Ascending aorta (tissue), 2 donors: Measurements from ENCODE around the gene EIF1B. TPM values are rescaled to one million over a fixed set of nuclear protein-coding genes. Genes with fewer than 3 reads are reported as not detected.

Experiments used
- DNase-seq, 2 donors: peaks; one replicate each; pipeline ENCODE4 v3.0.0-alpha.2; 2019; ENCODE audit warnings: low spot score in 2 of 2
- H3K27ac ChIP-seq, 2 donors: fragments of 200-600 bp; sonication (generic); one replicate each; pipeline ENCODE4 v1.5.1; 2016 to 2017; ENCODE audit warnings: mild to moderate bottlenecking in 1 of 2
- H3K27me3 ChIP-seq: fragments of 200-600 bp; sonication (generic); one replicate; pipeline ENCODE4 v1.5.1; 2017
- H3K36me3 ChIP-seq, 2 donors: fragments of 200-600 bp; sonication (generic); one replicate each; pipeline ENCODE4 v1.5.1; 2016
- H3K4me1 ChIP-seq, 2 donors: fragments of 200-600 bp; sonication (generic); one replicate each; pipeline ENCODE4 v1.5.1; 2016 to 2017; ENCODE audit warnings: mild to moderate bottlenecking in 1 of 2
- H3K4me3 ChIP-seq, 2 donors: fragments of 200-600 bp; sonication (generic); one replicate each; pipeline ENCODE4 v1.5.1; 2016 to 2017; ENCODE audit warnings: mild to moderate bottlenecking in 1 of 2
- H3K9me3 ChIP-seq, 2 donors: fragments of 200-600 bp; sonication (generic); one replicate each; pipeline ENCODE4 v1.5.1; 2016
- CTCF ChIP-seq, 3 experiments: fragments of 200-600 bp in 2 of 3; fragments of 450-650 bp in 1 of 3; sonication (generic) in 2 of 3; IDR thresholded peaks; one replicate each; pipeline ENCODE4 v1.5.1; 2016 to 2019; ENCODE audit warnings: antibody characterized with exemption in 3 of 3, mild to moderate bottlenecking in 1 of 3, moderate library complexity in 1 of 3
- intact Hi-C: fragments of 100-400 bp; cut with DNase I; formaldehyde crosslinking; loops from one replicate; pipeline ENCODE4 v1.15.1; 2023
- total RNA-seq: library from RNA; depleted of rRNA; stranded (reverse); fragments of >200 nt; gene quantifications from one replicate; pipeline ENCODE4 v1.1.0, GENCODE V29; 2016

Gene EIF1B
- total RNA-seq, 1 donor from 2014 or later: 21.7 TPM

GRCh38 chr3:40325465-40325864 is 16.0 kb downstream of the EIF1B start:
- no peak overlapping the region for H3K27ac ChIP-seq
- H3K4me1 ChIP-seq: no peaks in the 10 kb centered on the region
- no peak for DNase-seq
- no peaks in the 10 kb centered on the region for H3K27me3 ChIP-seq
- TF ChIP-seq CTCF (IDR thresholded peaks at IDR 0.05): no peak
- no peaks in the 10 kb centered on the region for H3K36me3 ChIP-seq
- intact Hi-C loops: loop anchor here (5.0 to 10.0 kb wide), 2 partner anchors 257 to 1869 kb away; no protein-coding TSS in a partner anchor
- no peaks in the 10 kb centered on the region for H3K9me3 ChIP-seq
- H3K4me3 ChIP-seq: no peak overlapping the region

GRCh38 chr3:40328374-40328773 is 18.9 kb downstream of the EIF1B start:
- Histone ChIP-seq H3K4me3 (no peak overlapping the region), H3K36me3 (no peaks in the 10 kb centered on the region), H3K27me3 (no peaks in the 10 kb centered on the region), H3K9me3 (no peaks in the 10 kb centered on the region), H3K27ac (no peak overlapping the region), H3K4me1 (no peaks in the 10 kb centered on the region)
- no peak for TF ChIP-seq CTCF (IDR thresholded peaks at IDR 0.05)
- intact Hi-C loops: loop anchor here (2.0 to 10.0 kb wide), 3 partner anchors 254 to 1866 kb away; no protein-coding TSS in a partner anchor
- DNase-seq: no peak

GRCh38 chr3:40329071-40329470 is 19.6 kb downstream of the EIF1B start:
- no peaks in the 10 kb centered on the region for H3K9me3 ChIP-seq
- no peak for TF ChIP-seq CTCF (IDR thresholded peaks at IDR 0.05)
- no peaks in the 10 kb centered on the region for H3K36me3 ChIP-seq
- H3K4me3 ChIP-seq: no peak overlapping the region
- H3K27me3 ChIP-seq: no peaks in the 10 kb centered on the region
- intact Hi-C loops: loop anchor here (2.0 to 10.0 kb wide), 3 partner anchors 253 to 1866 kb away; no protein-coding TSS in a partner anchor
- no peak for DNase-seq
- H3K4me1 ChIP-seq: no peaks in the 10 kb centered on the region
- H3K27ac ChIP-seq: no peak overlapping the region

- Histone ChIP-seq H3K9me3 (no peaks in the 10 kb centered on the region), H3K27ac (no peak overlapping the region), H3K36me3 (no peaks in the 10 kb centered on the region), H3K4me3 (no peak overlapping the region), H3K4me1 (no peaks in the 10 kb centered on the region), H3K27me3 (no peaks in the 10 kb centered on the region)
- intact Hi-C loops: no loop called here
- TF ChIP-seq CTCF (IDR thresholded peaks at IDR 0.05): no peak
- no peak for DNase-seq
These were observed 23.2 kb downstream of the EIF1B start for GRCh38 chr3:40332684-40333083.

GRCh38 chr3:40333416-40333815 is 23.9 kb downstream of the EIF1B start:
- no peak for TF ChIP-seq CTCF (IDR thresholded peaks at IDR 0.05)
- Histone ChIP-seq H3K4me3 (no peak overlapping the region), H3K27ac (no peak overlapping the region), H3K9me3 (no peaks in the 10 kb centered on the region), H3K27me3 (no peaks in the 10 kb centered on the region), H3K4me1 (no peaks in the 10 kb centered on the region), H3K36me3 (no peaks in the 10 kb centered on the region)
- intact Hi-C loops: no loop called here
- no peak for DNase-seq

GRCh38 chr3:40333852-40334251 is 24.3 kb downstream of the EIF1B start:
- H3K9me3 ChIP-seq: no peaks in the 10 kb centered on the region
- no peak overlapping the region for H3K4me3 ChIP-seq
- H3K36me3 ChIP-seq: no peaks in the 10 kb centered on the region
- no peaks in the 10 kb centered on the region for H3K27me3 ChIP-seq
- intact Hi-C loops: no loop called here
- no peak overlapping the region for H3K27ac ChIP-seq
- TF ChIP-seq CTCF (IDR thresholded peaks at IDR 0.05): no peak
- H3K4me1 ChIP-seq: no peaks in the 10 kb centered on the region
- no peak for DNase-seq
